Esophagus muscularis mucosa (tissue), 4 donors: ENCODE data around the gene GRID1. TPM values are rescaled to one million over a fixed set of nuclear protein-coding genes. Genes with fewer than 3 reads are reported as not detected.

Experiments
- DNase-seq: peaks from one replicate; pipeline ENCODE4 v3.0.0-alpha.2; 2017; ENCODE audit errors: extremely low spot score
- H3K27ac ChIP-seq, 4 donors: fragments of 200-600 bp; sonication (generic); replicated peaks in 1 of 4; 1 replicate in 3 of 4; 2 replicates in 1 of 4; pipeline ENCODE4 v1.5.1; 2016 to 2019; ENCODE audit warnings: mild to moderate bottlenecking in 1 of 4
- H3K27me3 ChIP-seq, 4 donors: fragments of 200-600 bp; sonication (generic); one replicate each; pipeline versions ENCODE4 v1.5.1 to v1.6.0; 2016 to 2019
- H3K36me3 ChIP-seq, 4 donors: fragments of 200-600 bp; sonication (generic); one replicate each; pipeline ENCODE4 v1.5.1; 2016 to 2019
- H3K4me1 ChIP-seq, 4 donors: fragments of 200-600 bp; sonication (generic); one replicate each; pipeline ENCODE4 v1.5.1; 2016 to 2019
- H3K4me3 ChIP-seq, 4 donors: fragments of 200-600 bp; sonication (generic); 1 replicate in 2 of 4; 2 replicates in 2 of 4; pipeline ENCODE4 v1.5.1; 2016 to 2019; ENCODE audit warnings: mild to moderate bottlenecking in 4 of 4, moderate library complexity in 1 of 4
- H3K9me3 ChIP-seq, 4 donors: fragments of 200-600 bp; sonication (generic); 1 replicate in 3 of 4; 2 replicates in 1 of 4; pipeline ENCODE4 v1.5.1; 2016 to 2019
- EP300 ChIP-seq: sonication (generic); formaldehyde crosslinking; IDR thresholded peaks from one replicate; pipeline ENCODE4 v1.6.1; 2017; ENCODE audit warnings: antibody characterized with exemption
- POLR2A ChIP-seq: fragments of 450-650 bp; IDR thresholded peaks from one replicate; pipeline ENCODE4 v1.6.1; 2017; ENCODE audit warnings: antibody characterized with exemption, moderate library complexity, mild to moderate bottlenecking, low read depth
- POLR2AphosphoS5 ChIP-seq, 2 donors: sonication (generic); formaldehyde crosslinking; IDR thresholded peaks; one replicate each; pipeline ENCODE4 v1.6.1; 2017; ENCODE audit warnings: antibody characterized with exemption in 2 of 2
- WGBS: methylation state at CpG from one replicate; pipeline ENCODE4 v1.1.5; 2018; 5-methylcytosine and 5-hydroxymethylcytosine counted together
- intact Hi-C: fragments of 100-400 bp; cut with DNase I; formaldehyde crosslinking; loops from one replicate; pipeline ENCODE4 v1.15.1; 2023
- total RNA-seq, 4 donors: library from RNA; depleted of rRNA; stranded (reverse); fragments of >200 nt; gene quantifications; one replicate each; pipeline versions ENCODE4 v1.1.0 to v1.2.1, GENCODE V29; 2016
- TF ChIP-seq, protein P1 (sequence below), 3 experiments: fragments of 200-600 bp in 2 of 3; fragments of 450-650 bp in 1 of 3; sonication (generic) in 2 of 3; IDR thresholded peaks; one replicate each; pipeline ENCODE4 v1.5.1; 2017 to 2019; ENCODE audit warnings: antibody characterized with exemption in 3 of 3, mild to moderate bottlenecking in 2 of 3, moderate library complexity in 1 of 3

Gene GRID1
- total RNA-seq, 4 donors from 2014 or later = under 0.01 to 1.3 (median 1.1) TPM

DNA sequence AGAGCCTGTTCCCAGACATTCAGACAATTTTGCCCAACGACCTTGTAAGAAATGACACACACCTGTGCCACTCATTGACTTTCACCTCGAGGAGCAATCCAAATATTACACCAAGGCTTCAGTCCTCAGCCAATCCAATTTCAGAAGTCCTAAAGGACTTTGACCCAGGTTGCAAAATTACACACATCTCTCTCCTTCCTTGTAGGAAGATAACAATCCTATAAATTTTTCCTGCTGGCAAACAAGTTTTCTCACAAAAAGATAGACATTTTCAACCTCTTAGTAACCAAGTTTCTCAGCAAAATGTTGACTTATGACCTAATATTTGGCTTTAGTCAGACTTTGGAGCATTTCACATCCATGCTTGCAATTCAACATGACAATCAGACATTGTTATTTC is 745.0 kb downstream of the GRID1 start:
- TF ChIP-seq EP300 = no peak
- TF ChIP-seq POLR2AphosphoS5 (IDR thresholded peaks at IDR 0.05) = no peak
- WGBS = 53% methylated on average over 2 of the region's 2 CpGs
- intact Hi-C loops = no loop called here
- no peaks in the 10 kb centered on the region for H3K27me3 ChIP-seq
- DNase-seq = no peak
- H3K9me3 ChIP-seq = no peaks in the 10 kb centered on the region
- H3K4me3 ChIP-seq = no peak overlapping the region
- H3K4me1 ChIP-seq = no peaks in the 10 kb centered on the region
- H3K36me3 ChIP-seq = no peaks in the 10 kb centered on the region
- no peak overlapping the region for H3K27ac ChIP-seq

DNA sequence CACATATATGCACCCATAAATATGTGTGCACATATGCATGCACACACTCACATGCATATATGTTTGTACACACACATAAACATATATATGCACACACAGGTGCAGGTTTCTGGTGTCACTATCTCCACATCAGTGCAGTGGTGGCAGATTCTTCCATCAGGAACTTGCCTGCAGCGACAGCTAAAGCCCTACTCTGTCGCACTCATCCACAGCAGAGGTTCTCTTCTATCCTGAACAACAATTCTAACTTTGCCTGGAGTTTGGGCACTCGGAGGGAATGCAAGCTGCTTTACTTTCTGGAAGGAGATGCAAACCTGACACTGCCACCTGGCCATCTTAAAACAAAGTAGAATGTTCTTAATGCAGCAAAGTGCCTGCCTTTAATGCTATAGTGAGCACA is 745.8 kb downstream of the GRID1 start:
- Histone ChIP-seq H3K27ac (no peak overlapping the region), H3K4me1 (no peaks in the 10 kb centered on the region), H3K27me3 (no peaks in the 10 kb centered on the region), H3K36me3 (no peaks in the 10 kb centered on the region), H3K9me3 (no peaks in the 10 kb centered on the region), H3K4me3 (no peak overlapping the region)
- no peak for TF ChIP-seq POLR2AphosphoS5 (IDR thresholded peaks at IDR 0.05)
- TF ChIP-seq, protein P1, sequence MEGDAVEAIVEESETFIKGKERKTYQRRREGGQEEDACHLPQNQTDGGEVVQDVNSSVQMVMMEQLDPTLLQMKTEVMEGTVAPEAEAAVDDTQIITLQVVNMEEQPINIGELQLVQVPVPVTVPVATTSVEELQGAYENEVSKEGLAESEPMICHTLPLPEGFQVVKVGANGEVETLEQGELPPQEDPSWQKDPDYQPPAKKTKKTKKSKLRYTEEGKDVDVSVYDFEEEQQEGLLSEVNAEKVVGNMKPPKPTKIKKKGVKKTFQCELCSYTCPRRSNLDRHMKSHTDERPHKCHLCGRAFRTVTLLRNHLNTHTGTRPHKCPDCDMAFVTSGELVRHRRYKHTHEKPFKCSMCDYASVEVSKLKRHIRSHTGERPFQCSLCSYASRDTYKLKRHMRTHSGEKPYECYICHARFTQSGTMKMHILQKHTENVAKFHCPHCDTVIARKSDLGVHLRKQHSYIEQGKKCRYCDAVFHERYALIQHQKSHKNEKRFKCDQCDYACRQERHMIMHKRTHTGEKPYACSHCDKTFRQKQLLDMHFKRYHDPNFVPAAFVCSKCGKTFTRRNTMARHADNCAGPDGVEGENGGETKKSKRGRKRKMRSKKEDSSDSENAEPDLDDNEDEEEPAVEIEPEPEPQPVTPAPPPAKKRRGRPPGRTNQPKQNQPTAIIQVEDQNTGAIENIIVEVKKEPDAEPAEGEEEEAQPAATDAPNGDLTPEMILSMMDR (IDR thresholded peaks at IDR 0.05) = no peak
- no peak for TF ChIP-seq POLR2A
- TF ChIP-seq EP300 = no peak
- 85% methylated on average over 3 of the region's 3 CpGs for WGBS
- intact Hi-C loops = no loop called here
- DNase-seq = no peak

DNA sequence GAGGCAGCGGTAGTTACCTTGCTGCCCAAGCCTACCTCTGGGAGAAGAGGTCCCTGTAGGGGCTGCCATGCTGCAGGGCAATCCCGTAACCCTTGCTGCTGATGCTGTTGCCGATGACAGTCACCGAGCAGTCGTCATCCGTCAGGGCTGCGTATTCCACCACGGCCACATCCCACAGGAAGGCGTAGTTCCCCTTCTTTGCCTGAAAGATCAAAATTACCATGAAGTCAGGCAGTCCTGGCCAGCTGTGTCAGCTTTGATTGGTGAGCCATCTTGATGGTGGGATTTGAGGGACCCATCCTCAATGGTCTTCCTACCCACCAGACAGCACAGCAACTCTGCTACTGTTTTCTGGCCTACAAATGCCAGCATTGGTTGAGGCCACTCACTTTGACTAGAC is 746.8 kb downstream of the GRID1 start:
- 82% methylated on average over 1 of the region's 9 CpGs for WGBS
- H3K9me3 ChIP-seq = no peaks in the 10 kb centered on the region
- H3K27ac ChIP-seq = no peak overlapping the region
- no peaks in the 10 kb centered on the region for H3K36me3 ChIP-seq
- no peaks in the 10 kb centered on the region for H3K27me3 ChIP-seq
- H3K4me1 ChIP-seq = no peaks in the 10 kb centered on the region
- no peak for DNase-seq
- intact Hi-C loops = no loop called here
- H3K4me3 ChIP-seq = no peak overlapping the region
- TF ChIP-seq EP300 (no peak), POLR2AphosphoS5 (IDR thresholded peaks at IDR 0.05) (no peak), POLR2A (no peak)
- TF ChIP-seq, protein P1 (IDR thresholded peaks at IDR 0.05) = no peak

GRCh38 chr10:85618841-85619240 is 747.8 kb downstream of the GRID1 start:
- intact Hi-C loops = no loop called here
- DNase-seq = no peak
- TF ChIP-seq POLR2A (no peak), EP300 (no peak), POLR2AphosphoS5 (IDR thresholded peaks at IDR 0.05) (no peak)
- TF ChIP-seq, protein P1 (IDR thresholded peaks at IDR 0.05) = no peak
- no peak overlapping the region for H3K4me3 ChIP-seq
- no peaks in the 10 kb centered on the region for H3K36me3 ChIP-seq
- H3K27me3 ChIP-seq = no peaks in the 10 kb centered on the region
- H3K27ac ChIP-seq = no peak overlapping the region
- H3K9me3 ChIP-seq = no peaks in the 10 kb centered on the region
- WGBS = 100% methylated on average over 1 of the region's 3 CpGs
- no peaks in the 10 kb centered on the region for H3K4me1 ChIP-seq

DNA sequence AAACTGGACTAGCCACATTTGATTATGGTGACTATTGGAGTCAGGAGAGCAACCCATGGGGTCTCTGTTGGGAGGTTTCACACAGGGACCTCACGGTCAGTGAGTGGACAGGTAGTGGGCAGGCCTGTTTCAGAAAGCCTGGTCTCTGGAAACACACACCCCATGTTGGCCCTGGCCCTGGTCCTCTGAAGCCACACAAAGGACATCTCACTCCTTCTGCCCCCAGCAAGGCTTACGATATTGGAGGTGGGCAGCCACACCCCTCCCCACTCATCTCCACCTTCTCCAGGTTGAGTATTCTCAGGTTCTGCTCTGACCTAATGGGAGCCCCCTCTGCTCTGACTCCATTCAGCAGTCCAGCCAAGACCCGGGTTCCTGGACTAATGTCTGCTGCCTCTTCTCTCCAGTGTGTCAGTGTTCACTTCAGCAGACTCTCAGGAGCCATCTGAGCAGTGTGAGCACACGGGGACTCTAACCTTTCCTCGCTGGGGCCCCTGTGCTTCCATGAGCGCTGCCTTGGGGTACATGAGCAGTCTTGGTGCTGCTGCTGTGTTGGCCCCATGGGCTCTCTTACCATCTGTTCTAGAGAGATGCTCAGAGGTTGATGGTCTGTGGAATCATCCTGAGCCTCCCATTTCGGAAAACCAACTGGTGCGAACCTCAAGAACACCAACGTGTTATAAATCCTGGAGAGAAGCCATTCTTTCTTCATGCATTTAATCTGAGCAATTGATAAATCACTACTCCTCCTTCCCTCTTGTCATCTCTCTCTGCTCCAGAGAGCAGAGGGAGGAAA is 748.6 kb downstream of the GRID1 start:
- 90% methylated on average over 9 of the region's 9 CpGs for WGBS
- intact Hi-C loops = no loop called here
- Histone ChIP-seq H3K9me3 (no peaks in the 10 kb centered on the region), H3K4me1 (no peaks in the 10 kb centered on the region), H3K4me3 (no peak overlapping the region), H3K36me3 (no peaks in the 10 kb centered on the region), H3K27me3 (no peaks in the 10 kb centered on the region), H3K27ac (no peak overlapping the region)
- TF ChIP-seq, protein P1 (IDR thresholded peaks at IDR 0.05) = no peak
- TF ChIP-seq POLR2AphosphoS5 (IDR thresholded peaks at IDR 0.05) (no peak), EP300 (no peak), POLR2A (no peak)
- no peak for DNase-seq
